Coronary artery (tissue), 2 donors: ENCODE measurements around the gene SLC25A21.

Experiments used
- DNase-seq: peaks from one replicate; pipeline ENCODE4 v3.0.0-alpha.2; 2017; ENCODE audit warnings: low spot score
- H3K27ac ChIP-seq, 2 donors: fragments of 200-600 bp; sonication (generic); one replicate each; pipeline ENCODE4 v1.5.1; 2016 to 2019
- H3K4me3 ChIP-seq: fragments of 200-600 bp; sonication (generic); 2 replicates; pipeline ENCODE4 v1.5.1; 2016; ENCODE audit warnings: mild to moderate bottlenecking, moderate library complexity
- CTCF ChIP-seq: fragments of 200-600 bp; sonication (generic); IDR thresholded peaks from one replicate; pipeline ENCODE4 v1.5.1; 2019; ENCODE audit warnings: antibody characterized with exemption

Gene SLC25A21

DNA sequence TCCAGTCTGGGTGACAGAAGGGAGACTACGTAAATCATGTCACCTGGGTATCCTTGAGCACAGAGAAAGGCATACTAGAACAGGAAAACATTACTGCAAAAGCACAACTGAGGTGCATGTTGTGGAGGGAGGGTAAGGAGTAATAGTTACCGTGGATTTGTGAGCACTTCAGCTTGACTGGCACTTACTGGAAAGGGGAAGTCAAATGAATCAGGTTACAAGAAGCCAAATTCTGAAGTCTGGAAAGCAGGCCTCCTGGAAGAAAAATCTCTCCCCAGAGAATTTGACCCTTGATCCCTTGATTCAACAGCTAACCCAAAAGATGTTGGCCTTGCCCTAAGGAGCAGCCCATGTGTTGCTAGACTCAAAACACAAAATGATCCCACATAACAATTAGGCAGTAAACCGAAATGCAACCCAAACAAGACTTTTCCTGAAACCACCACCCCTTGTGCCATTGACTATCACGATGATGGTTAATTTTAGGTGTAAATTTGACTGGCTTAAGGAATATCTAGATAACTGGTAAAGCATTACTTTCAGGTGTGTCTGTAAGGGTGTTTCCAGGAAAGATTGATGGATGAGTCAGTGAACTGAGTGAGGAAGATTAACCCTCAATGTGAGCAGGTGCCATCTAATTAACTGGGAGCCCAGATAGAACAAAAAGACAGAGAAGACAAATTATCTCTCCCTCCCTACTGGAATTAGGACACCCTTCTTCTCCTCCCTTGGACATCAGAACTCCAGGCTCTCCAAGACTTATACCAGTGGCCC is 108.8 kb downstream of the SLC25A21 start:
- no peak overlapping the region for H3K27ac ChIP-seq
- no peak overlapping the region for H3K4me3 ChIP-seq
- no peak for TF ChIP-seq CTCF
- DNase-seq = no peak

DNA sequence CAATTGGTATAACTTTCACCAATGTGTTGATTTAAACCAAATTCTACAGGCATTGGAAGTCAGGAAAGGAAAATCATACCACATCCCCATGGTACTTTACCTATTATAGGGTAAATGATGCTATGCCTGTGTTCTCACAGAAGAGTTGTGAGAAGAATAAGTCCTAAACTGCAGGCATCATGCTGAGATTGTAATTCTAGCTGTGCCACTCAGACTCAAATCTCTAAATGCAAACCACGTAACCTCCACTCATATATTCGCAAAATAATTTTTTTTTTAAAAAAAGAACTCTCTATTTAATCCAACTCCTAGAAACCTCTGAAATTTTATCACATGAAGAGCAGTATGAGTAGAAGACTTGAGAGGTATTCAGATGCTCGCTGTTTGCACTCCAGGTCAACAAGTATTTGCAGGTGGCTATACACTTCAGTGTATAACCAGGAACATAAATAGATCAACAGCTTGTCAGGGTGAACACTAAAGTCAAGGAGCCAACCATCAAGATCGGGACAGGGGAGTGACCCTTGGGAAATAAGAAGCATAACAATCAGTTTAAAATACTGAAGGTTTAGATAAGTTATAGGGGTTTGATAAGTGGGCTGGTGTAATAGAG is 110.1 kb downstream of the SLC25A21 start:
- no peak for DNase-seq
- Histone ChIP-seq H3K27ac (no peak overlapping the region), H3K4me3 (no peak overlapping the region)
- no peak for TF ChIP-seq CTCF

DNA sequence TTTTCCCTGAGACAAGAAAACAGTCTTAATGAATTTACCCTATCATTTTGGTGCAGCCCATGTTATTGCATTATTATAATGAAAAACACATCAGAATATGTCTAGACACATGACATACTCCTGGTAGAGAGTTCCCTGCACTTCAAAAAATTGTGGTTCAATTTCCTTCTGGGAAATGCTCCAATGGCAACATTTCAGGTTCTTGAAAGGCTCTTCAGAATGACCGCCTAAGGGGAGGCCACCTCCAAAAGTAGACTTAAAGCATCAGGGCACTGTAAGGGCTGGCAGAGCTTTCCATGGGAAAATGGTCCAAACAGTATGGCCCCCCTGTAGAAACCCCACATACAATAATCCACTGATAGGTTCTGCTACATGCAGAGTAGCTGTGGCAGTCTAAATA is 110.7 kb downstream of the SLC25A21 start:
- Histone ChIP-seq H3K4me3 (no peak overlapping the region), H3K27ac (no peak overlapping the region)
- no peak for DNase-seq
- TF ChIP-seq CTCF = no peak

- no peak for TF ChIP-seq CTCF
- Histone ChIP-seq H3K4me3 (no peak overlapping the region), H3K27ac (no peak overlapping the region)
- DNase-seq = no peak
Observed at GRCh38 chr14:37060496-37061260, 111.7 kb downstream of the SLC25A21 start.

- TF ChIP-seq CTCF = no peak
- DNase-seq = no peak
- H3K27ac ChIP-seq = no peak overlapping the region
- H3K4me3 ChIP-seq = no peak overlapping the region
Observed at GRCh38 chr14:37057776-37058175, 114.6 kb downstream of the SLC25A21 start.

DNA sequence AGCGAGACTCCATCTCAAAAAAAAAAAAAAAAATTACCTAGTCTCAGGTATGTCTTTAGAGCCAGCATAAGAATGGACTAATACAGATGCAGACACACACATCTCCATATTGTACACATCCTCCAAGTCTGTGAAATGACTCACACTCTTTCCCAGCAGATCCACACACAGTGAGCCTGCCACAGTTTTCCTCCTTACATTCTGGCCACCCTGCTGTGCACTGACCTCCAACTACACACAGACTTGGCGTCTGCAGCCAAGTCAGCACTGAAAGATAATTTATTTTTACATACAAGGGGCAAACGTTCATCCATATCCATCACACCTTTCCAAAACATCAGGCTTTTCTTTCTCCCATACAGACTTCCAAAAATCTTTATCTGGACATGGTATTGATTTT is 115.9 kb downstream of the SLC25A21 start:
- no peak for TF ChIP-seq CTCF
- DNase-seq = no peak

More for the DNA sequence above, 115.9 kb downstream of the SLC25A21 start:
- Histone ChIP-seq H3K4me3 (no peak overlapping the region), H3K27ac (no peak overlapping the region)
